ENCODE results near the gene MYL5. TPM values are rescaled to one million over a fixed set of nuclear protein-coding genes. Genes with fewer than 3 reads are reported as not detected.

Gene MYL5
- total RNA-seq, 1 donor from 2014 or later, result 17.5 TPM

GRCh38 chr4:712916-713632, 38.7 kb downstream of the MYL5 start:
- DNase-seq (ENCODE audit: low read depth), result no peak
- Histone ChIP-seq H3K9me3 (ENCODE audit: insufficient read depth, low read depth, low read length) (no peaks in the 10 kb centered on the region), H4K20me1 (ENCODE audit: insufficient read depth, low read length) (peaks cover 75% of the 10 kb centered on the region), H2AFZ (ENCODE audit: low read depth, low read length) (no peak overlapping the region), H3K4me2 (ENCODE audit: low read length) (no peak overlapping the region), H3K36me3 (ENCODE audit: insufficient read depth, low read length) (peaks cover 2% of the 10 kb centered on the region), H3K27me3 (ENCODE audit: insufficient read depth, low read length) (no peaks in the 10 kb centered on the region), H3K27ac (ENCODE audit: low read depth, low read length) (no peak overlapping the region), H3K79me2 (ENCODE audit: insufficient read depth, low read length) (peaks cover 91% of the 10 kb centered on the region), H3K4me1 (ENCODE audit: insufficient read depth, low read length) (peaks cover 4% of the 10 kb centered on the region), H3K4me3 (ENCODE audit: insufficient read depth, low read depth, low read length) (no peak overlapping the region), H3K9ac (ENCODE audit: low read length) (no peak overlapping the region)
- Mint-ChIP-seq H3K27me3 (ENCODE audit: low read depth, unreplicated experiment) (no peaks in the 10 kb centered on the region), H3K4me1 (ENCODE audit: low read depth, unreplicated experiment) (peaks cover 19% of the 10 kb centered on the region), H3K27ac (ENCODE audit: unreplicated experiment) (no peak overlapping the region), H3K36me3 (ENCODE audit: low read depth, unreplicated experiment) (peaks cover 4% of the 10 kb centered on the region), H3K9me3 (ENCODE audit: unreplicated experiment) (no peaks in the 10 kb centered on the region), H3K4me3 (ENCODE audit: unreplicated experiment) (no peak overlapping the region)
- no peak for TF ChIP-seq EZH2 (IDR thresholded peaks at IDR 0.05; ENCODE audit: insufficient read depth, low read length)
- no peak for TF ChIP-seq CTCF (IDR thresholded peaks at IDR 0.05; ENCODE audit: insufficient read depth, low read depth, low read length)
- no peak for FAIRE-seq

GRCh38 chr4:714087-714486, 39.7 kb downstream of the MYL5 start:
- Histone ChIP-seq H3K27me3 (ENCODE audit: insufficient read depth, low read length) (no peaks in the 10 kb centered on the region), H3K4me3 (ENCODE audit: insufficient read depth, low read depth, low read length) (no peak overlapping the region), H4K20me1 (ENCODE audit: insufficient read depth, low read length) (peaks cover 75% of the 10 kb centered on the region), H3K79me2 (ENCODE audit: insufficient read depth, low read length) (peaks cover 91% of the 10 kb centered on the region), H3K4me2 (ENCODE audit: low read length) (no peak overlapping the region), H3K27ac (ENCODE audit: low read depth, low read length) (no peak overlapping the region), H3K36me3 (ENCODE audit: insufficient read depth, low read length) (no peaks in the 10 kb centered on the region), H3K4me1 (ENCODE audit: insufficient read depth, low read length) (no peaks in the 10 kb centered on the region), H2AFZ (ENCODE audit: low read depth, low read length) (no peak overlapping the region), H3K9ac (ENCODE audit: low read length) (no peak overlapping the region), H3K9me3 (ENCODE audit: insufficient read depth, low read depth, low read length) (no peaks in the 10 kb centered on the region)
- Mint-ChIP-seq H3K4me3 (ENCODE audit: unreplicated experiment) (no peak overlapping the region), H3K27me3 (ENCODE audit: low read depth, unreplicated experiment) (no peaks in the 10 kb centered on the region), H3K36me3 (ENCODE audit: low read depth, unreplicated experiment) (peaks cover 4% of the 10 kb centered on the region), H3K27ac (ENCODE audit: unreplicated experiment) (peak overlapping the region; percentile 18), H3K9me3 (ENCODE audit: unreplicated experiment) (no peaks in the 10 kb centered on the region), H3K4me1 (ENCODE audit: low read depth, unreplicated experiment) (peaks cover 13% of the 10 kb centered on the region)
- DNase-seq (ENCODE audit: low read depth) (no peak), FAIRE-seq (no peak)
- no peak for TF ChIP-seq CTCF (IDR thresholded peaks at IDR 0.05; ENCODE audit: insufficient read depth, low read depth, low read length)
- TF ChIP-seq EZH2 (IDR thresholded peaks at IDR 0.05; ENCODE audit: insufficient read depth, low read length), result no peak
